Sigmoid colon (tissue), 3 donors: ENCODE data around the gene SPATA31D3.

ENCODE experiments used
- CTCF ChIP-seq, 4 experiments: fragments of 450-650 bp in 3 of 4; fragments of 200-600 bp in 1 of 4; IDR thresholded peaks; one replicate each; pipeline ENCODE4 v1.5.1; 2016 to 2019; ENCODE audit warnings: antibody characterized with exemption in 4 of 4, mild to moderate bottlenecking in 3 of 4, moderate library complexity in 2 of 4
- POLR2A ChIP-seq, 2 donors: fragments of 450-650 bp; IDR thresholded peaks; one replicate each; pipeline ENCODE4 v1.6.1; 2016; ENCODE audit warnings: antibody characterized with exemption in 2 of 2, mild to moderate bottlenecking in 2 of 2, moderate library complexity in 2 of 2

- no peak for TF ChIP-seq POLR2A (IDR thresholded peaks at IDR 0.05)
- no peak for TF ChIP-seq CTCF (IDR thresholded peaks at IDR 0.05)
Measured at GRCh38 chr9:81981883-81982282, 38.6 kb downstream of the SPATA31D3 start.
